Measurements from ENCODE around the gene TACR1. TPM values are rescaled to one million over a fixed set of nuclear protein-coding genes. Genes with fewer than 3 reads are reported as not detected.

Gene TACR1
- total RNA-seq, 1 donor from 2014 or later: not detected

DNA sequence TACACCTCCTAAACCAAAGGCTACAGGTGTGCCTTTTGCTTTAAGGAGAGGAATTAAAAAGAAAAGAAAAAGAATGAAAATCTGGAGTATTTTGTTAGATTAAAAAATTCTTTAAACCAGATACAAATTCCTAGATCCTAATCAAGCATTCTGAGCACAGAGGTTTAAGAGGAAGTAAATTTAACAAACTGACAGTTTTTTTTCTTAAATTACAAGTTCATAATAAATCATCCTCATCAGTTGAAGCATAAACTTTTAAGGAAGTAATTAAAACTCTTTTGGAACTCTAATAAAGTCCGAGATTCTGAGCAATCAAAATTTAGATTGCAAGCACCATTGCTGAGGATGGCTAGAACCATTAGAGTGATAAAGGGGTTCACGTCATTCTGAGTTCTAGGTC, 165.8 kb downstream of the TACR1 start:
- DNase-seq: no peak
- ATAC-seq (ENCODE audit: low read depth): no peak
- intact Hi-C loops (cut with micrococcal nuclease): no loop called here
- ChIA-PET POLR2A (no interaction called here), CTCF (no interaction called here)
- Mint-ChIP-seq H3K4me3 (no peak overlapping the region), H3K27me3 (no peaks in the 10 kb centered on the region), H3K9me3 (no peaks in the 10 kb centered on the region), H3K27ac (no peak overlapping the region), H3K4me1 (no peaks in the 10 kb centered on the region), H3K36me3 (ENCODE audit: low read depth) (peaks cover 2% of the 10 kb centered on the region)
- TF ChIP-seq, protein P1, sequence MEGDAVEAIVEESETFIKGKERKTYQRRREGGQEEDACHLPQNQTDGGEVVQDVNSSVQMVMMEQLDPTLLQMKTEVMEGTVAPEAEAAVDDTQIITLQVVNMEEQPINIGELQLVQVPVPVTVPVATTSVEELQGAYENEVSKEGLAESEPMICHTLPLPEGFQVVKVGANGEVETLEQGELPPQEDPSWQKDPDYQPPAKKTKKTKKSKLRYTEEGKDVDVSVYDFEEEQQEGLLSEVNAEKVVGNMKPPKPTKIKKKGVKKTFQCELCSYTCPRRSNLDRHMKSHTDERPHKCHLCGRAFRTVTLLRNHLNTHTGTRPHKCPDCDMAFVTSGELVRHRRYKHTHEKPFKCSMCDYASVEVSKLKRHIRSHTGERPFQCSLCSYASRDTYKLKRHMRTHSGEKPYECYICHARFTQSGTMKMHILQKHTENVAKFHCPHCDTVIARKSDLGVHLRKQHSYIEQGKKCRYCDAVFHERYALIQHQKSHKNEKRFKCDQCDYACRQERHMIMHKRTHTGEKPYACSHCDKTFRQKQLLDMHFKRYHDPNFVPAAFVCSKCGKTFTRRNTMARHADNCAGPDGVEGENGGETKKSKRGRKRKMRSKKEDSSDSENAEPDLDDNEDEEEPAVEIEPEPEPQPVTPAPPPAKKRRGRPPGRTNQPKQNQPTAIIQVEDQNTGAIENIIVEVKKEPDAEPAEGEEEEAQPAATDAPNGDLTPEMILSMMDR (IDR thresholded peaks at IDR 0.05): no peak

DNA sequence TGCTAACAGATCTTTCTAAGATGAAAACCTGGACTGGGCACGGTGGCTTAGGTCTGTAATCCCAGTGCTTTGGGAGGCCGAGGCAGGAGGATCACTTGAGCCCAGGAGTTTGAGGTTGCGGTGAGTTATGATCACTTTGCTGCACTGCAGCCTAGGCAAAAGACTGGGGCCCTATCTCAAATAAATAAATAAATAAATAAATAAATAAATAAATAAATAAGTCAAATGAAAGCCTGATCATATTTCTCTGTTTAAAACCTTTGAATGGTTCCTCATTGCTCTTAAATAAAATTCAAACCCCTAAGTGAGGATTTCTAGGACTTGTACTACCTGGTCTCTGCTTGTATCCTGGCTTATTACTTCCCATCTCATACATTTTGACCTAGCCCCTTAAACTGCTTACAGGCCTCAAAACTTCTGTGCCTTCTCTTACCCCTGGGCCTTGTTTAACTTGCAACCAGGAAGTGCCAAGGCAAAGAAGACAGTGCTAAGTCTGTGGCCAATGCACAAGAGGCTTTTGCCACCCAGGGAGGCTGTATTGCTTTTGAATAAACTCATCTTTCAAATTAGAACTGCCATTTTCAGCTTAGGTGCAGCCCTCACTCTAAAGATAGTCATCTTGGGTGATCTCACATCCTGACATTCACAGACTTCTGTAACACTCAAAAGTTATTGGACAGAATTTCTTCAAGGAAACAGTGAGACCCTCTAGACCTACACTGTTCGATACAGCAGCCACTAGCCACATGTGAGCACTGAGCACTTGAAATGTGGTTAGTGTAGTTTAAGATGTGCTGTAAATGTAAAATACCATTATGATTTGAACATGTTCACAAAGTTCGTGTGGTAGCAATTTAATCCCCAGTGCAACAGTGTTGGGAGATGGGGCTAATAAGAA, 167.2 kb downstream of the TACR1 start:
- Mint-ChIP-seq H3K27ac (no peak overlapping the region), H3K4me3 (no peak overlapping the region), H3K4me1 (no peaks in the 10 kb centered on the region), H3K27me3 (no peaks in the 10 kb centered on the region), H3K36me3 (ENCODE audit: low read depth) (peaks cover 2% of the 10 kb centered on the region), H3K9me3 (no peaks in the 10 kb centered on the region)
- TF ChIP-seq, protein P1 (IDR thresholded peaks at IDR 0.05): no peak
- ATAC-seq (ENCODE audit: low read depth) (no peak), DNase-seq (no peak)
- ChIA-PET CTCF (no interaction called here), POLR2A (no interaction called here)
- intact Hi-C loops (cut with micrococcal nuclease): no loop called here

DNA sequence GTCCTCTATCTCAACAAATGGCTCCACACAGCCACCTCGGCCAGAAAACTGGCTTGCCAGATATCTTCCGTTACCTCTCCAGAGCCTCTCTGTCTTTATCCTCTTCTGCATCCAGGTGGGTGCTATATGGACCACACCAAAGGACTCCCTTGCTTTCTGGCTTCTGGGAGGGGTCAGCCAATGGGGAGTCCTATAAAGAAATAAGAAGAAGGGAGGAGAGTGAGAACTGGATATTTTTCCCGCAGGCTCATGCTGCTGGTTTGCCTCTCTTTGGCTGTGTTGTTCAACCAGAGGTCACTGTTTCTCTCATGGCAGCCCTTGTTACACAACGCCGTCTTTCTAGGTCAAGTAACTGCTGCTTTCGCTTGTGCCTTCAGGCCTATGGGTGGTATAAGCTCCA, 168.1 kb downstream of the TACR1 start:
- intact Hi-C loops (cut with micrococcal nuclease): no loop called here
- CTCF ChIA-PET: no interaction called here

GRCh38 chr2:75030218-75031009, 168.9 kb downstream of the TACR1 start:
- H3K4me3 Mint-ChIP-seq: no peak overlapping the region
- POLR2A ChIA-PET: no interaction called here
- TF ChIP-seq, protein P1 (IDR thresholded peaks at IDR 0.05): no peak
- DNase-seq: no peak
- no peak for ATAC-seq (ENCODE audit: low read depth)
- CTCF ChIA-PET: no interaction called here
- no peaks in the 10 kb centered on the region for H3K27me3 Mint-ChIP-seq
- no peak overlapping the region for H3K27ac Mint-ChIP-seq
- intact Hi-C loops (cut with micrococcal nuclease): no loop called here
- H3K36me3 Mint-ChIP-seq (ENCODE audit: low read depth): peaks cover 2% of the 10 kb centered on the region
- no peaks in the 10 kb centered on the region for H3K9me3 Mint-ChIP-seq
- no peaks in the 10 kb centered on the region for H3K4me1 Mint-ChIP-seq

More for the DNA sequence above, 168.1 kb downstream of the TACR1 start:
- Mint-ChIP-seq H3K4me1 (no peaks in the 10 kb centered on the region), H3K27me3 (no peaks in the 10 kb centered on the region), H3K9me3 (no peaks in the 10 kb centered on the region), H3K27ac (no peak overlapping the region), H3K36me3 (ENCODE audit: low read depth) (peaks cover 2% of the 10 kb centered on the region), H3K4me3 (no peak overlapping the region)
- ATAC-seq (ENCODE audit: low read depth) (no peak), DNase-seq (no peak)
- TF ChIP-seq, protein P1 (IDR thresholded peaks at IDR 0.05): no peak
- POLR2A ChIA-PET: no interaction called here

DNA sequence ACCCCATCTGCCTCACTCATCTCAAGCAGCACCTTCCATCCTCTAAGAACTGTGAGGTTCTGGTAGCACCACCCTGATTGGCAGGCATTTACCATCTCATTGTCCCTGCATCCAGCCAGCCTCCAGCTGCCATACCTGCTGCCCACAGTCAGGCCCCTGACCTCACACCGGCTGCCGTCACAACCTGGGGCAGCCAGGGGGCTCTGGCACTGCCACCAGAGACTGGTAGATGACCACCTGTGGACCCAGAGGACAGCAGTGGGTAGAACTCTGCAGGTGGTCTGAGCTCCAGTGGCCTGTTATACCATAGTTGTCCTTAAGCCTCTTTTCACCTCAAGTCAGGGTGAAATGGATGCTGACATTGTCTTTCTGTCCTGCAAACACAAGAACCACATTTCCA, 171.4 kb downstream of the TACR1 start:
- no peaks in the 10 kb centered on the region for H3K9me3 Mint-ChIP-seq
- H3K36me3 Mint-ChIP-seq (ENCODE audit: low read depth): peaks cover 2% of the 10 kb centered on the region
- H3K27ac Mint-ChIP-seq: no peak overlapping the region
- ChIA-PET CTCF (no interaction called here), POLR2A (no interaction called here)
- TF ChIP-seq, protein P1 (IDR thresholded peaks at IDR 0.05): no peak
- ATAC-seq (ENCODE audit: low read depth) (no peak), DNase-seq (no peak)
- no peaks in the 10 kb centered on the region for H3K4me1 Mint-ChIP-seq
- H3K4me3 Mint-ChIP-seq: no peak overlapping the region
- H3K27me3 Mint-ChIP-seq: no peaks in the 10 kb centered on the region
- intact Hi-C loops (cut with micrococcal nuclease): no loop called here

Data from activated B cell treated with CpG ODN at 0.5 μM for 24 hours (primary cell).